Right lobe of liver (tissue), 6 donors: ENCODE data around the gene FNDC3B. TPM values are rescaled to one million over a fixed set of nuclear protein-coding genes. Genes with fewer than 3 reads are reported as not detected.
A peak's percentile ranks its signal among the peaks of the same experiment; 100 is the strongest.

ENCODE experiments used
- ATAC-seq, 4 donors: fragments of 200-7000 bp; cut with Tn5 transposase; one replicate each; pipeline ENCODE4 v1.9.1; 2020; ENCODE audit warnings: mild to moderate bottlenecking in 4 of 4, moderate library complexity in 4 of 4
- DNase-seq, 3 donors: peaks; one replicate each; pipeline ENCODE4 v3.0.0-alpha.2; 2020
- H3K27ac ChIP-seq, 3 donors: fragments of 200-600 bp; one replicate each; pipeline ENCODE4 v1.8.0; 2022
- H3K27me3 ChIP-seq, 2 donors: fragments of 200-600 bp; one replicate each; pipeline ENCODE4 v1.8.0; 2022
- H3K36me3 ChIP-seq, 4 donors: fragments of 200-600 bp; sonication (generic) in 1 of 4; one replicate each; pipeline versions ENCODE4 v1.5.1 to v1.8.0; 2017 to 2022; ENCODE audit warnings: control low read depth in 1 of 4
- H3K4me1 ChIP-seq, 4 donors: fragments of 200-600 bp; sonication (generic) in 1 of 4; one replicate each; pipeline versions ENCODE4 v1.5.1 to v1.8.0; 2017 to 2022; ENCODE audit warnings: control low read depth in 1 of 4
- H3K4me3 ChIP-seq, 3 donors: fragments of 200-600 bp; one replicate each; pipeline ENCODE4 v1.8.0; 2022
- H3K9me3 ChIP-seq, 4 donors: fragments of 200-600 bp; sonication (generic) in 1 of 4; one replicate each; pipeline versions ENCODE4 v1.5.1 to v1.8.0; 2017 to 2022; ENCODE audit warnings: control low read depth in 1 of 4
- CTCF ChIP-seq, 4 donors: fragments of 200-600 bp in 3 of 4; fragments of 450-650 bp in 1 of 4; IDR thresholded peaks; one replicate each; pipeline versions ENCODE4 v1.5.1 to v1.8.0; 2016 to 2022; ENCODE audit warnings: antibody characterized with exemption in 4 of 4, mild to moderate bottlenecking in 2 of 4
- POLR2A ChIP-seq: fragments of 450-650 bp; IDR thresholded peaks from one replicate; pipeline ENCODE4 v1.6.1; 2017; ENCODE audit warnings: antibody characterized with exemption, mild to moderate bottlenecking
- WGBS: methylation state at CpG from one replicate; pipeline ENCODE4 v1.1.6; 2018; ENCODE audit warnings: low coverage, low lambda C conversion rate; ENCODE audit not compliant: insufficient coverage; ENCODE audit errors: missing lambda C conversion rate; 5-methylcytosine and 5-hydroxymethylcytosine counted together
- intact Hi-C, 2 donors: fragments of 100-400 bp; cut with DNase I; formaldehyde crosslinking; loops; one replicate each; pipeline versions ENCODE4 v1.11.2 to v1.14.1; 2022
- total RNA-seq, 6 experiments: library from RNA; depleted of rRNA in 2 of 6; stranded (reverse); fragments of >200 nt in 2 of 6; fragmentation: NEBNext Ultra II Directional in 3 of 6; extraction: Animal tissue kit (Norgen Biotek cat#: 25700) in 3 of 6; gene quantifications; one replicate each; pipeline versions ENCODE4 v1.1.0 to v1.2.4, GENCODE V29; 2016 to 2023
- donor health status: DM: no; HTN: yes; CAD: no.
- donor health status: DM: no; HTN: no; CAD: no.
- donor health status: DM: no; HTN: no; CAD: no.
- donor health status: DM: no; HTN: yes; CAD: no.
- donor health status: DM: no; HTN: yes; CAD: no.

The FNDC3B gene
- total RNA-seq, 6 experiments from 2014 or later: 40.2 to 184 (median 63.5) TPM

DNA sequence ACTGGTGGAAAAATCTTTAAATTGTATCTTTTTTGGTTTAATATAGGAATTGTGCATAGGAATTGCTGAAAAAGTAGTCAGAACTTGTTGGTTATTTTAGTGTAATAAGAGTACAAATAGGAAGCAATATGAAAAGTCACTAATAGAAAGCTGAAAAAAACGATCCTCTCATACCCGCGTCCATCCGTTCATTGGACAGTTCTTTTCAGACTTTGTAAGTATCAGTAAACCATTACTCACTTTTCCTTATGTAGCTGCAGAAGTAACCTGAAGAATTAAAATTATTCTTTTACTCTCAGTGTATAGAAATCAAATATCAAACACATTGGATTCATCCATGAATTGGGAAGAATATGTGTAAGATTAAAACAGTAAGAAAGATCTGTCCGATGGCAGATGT, 4.4 kb downstream of the FNDC3B start:
- Histone ChIP-seq H3K27ac (peak overlapping the region in 1 of 3 donors; percentile 2), H3K9me3 (no peaks in the 10 kb centered on the region), H3K36me3 (no peaks in the 10 kb centered on the region), H3K4me1 (peaks cover 0 to 43% (median 15%) of the 10 kb centered on the region in 4 donors), H3K4me3 (no peak overlapping the region), H3K27me3 (no peaks in the 10 kb centered on the region)
- DNase-seq (no peak), ATAC-seq (no peak)
- TF ChIP-seq CTCF (IDR thresholded peaks at IDR 0.05) (no peak), POLR2A (no peak)
- 81% methylated on average over 5 of the region's 5 CpGs for WGBS
- intact Hi-C loops: no loop called here

DNA sequence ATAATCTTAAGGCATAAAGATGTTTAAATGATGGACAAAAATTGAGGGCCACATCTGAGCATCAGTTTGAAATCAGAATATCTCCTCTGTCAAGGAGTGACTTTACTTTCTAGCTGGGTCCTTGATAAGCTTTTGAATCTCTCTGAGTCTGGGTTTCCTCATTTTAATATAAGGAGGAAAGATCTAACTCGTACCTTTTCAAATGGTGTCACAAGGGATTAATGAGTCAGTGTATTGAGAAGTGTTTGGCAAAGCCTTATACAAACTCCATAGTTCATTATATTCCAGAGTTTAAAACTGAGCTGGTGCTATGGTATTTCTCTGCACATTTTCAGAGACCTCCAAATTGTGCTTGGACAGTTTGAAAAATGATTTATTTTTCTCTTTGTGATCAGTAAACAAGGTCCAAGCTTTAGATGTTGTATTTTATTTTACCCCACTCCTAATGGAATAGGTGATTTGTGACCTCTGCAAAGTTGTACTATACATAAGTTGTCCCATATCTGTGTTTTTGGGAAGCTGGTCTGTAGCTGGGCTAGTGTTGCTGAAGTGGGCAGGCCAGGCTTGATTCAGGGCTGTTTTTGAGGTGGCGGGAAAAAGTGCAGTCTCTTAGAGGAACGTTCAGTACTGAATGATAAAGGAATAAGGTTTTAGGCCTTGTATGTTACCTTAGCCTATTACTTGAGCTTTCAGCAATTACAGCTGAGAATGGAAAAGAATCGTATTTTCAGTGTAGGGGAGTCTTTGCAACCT, 5.6 kb downstream of the FNDC3B start:
- ATAC-seq (peak in 1 of 4 donors; percentile 15), DNase-seq (no peak)
- intact Hi-C loops: no loop called here
- TF ChIP-seq CTCF (IDR thresholded peaks at IDR 0.05) (no peak), POLR2A (no peak)
- 49% methylated on average over 4 of the region's 4 CpGs for WGBS
- Histone ChIP-seq H3K27me3 (no peaks in the 10 kb centered on the region), H3K4me3 (no peak overlapping the region), H3K4me1 (peaks cover 0 to 37% (median 15%) of the 10 kb centered on the region in 4 donors), H3K36me3 (peaks cover 0 to 7% (median 0%) of the 10 kb centered on the region in 4 donors), H3K27ac (peak overlapping the region in 1 of 3 donors; percentile 19), H3K9me3 (no peaks in the 10 kb centered on the region)

DNA sequence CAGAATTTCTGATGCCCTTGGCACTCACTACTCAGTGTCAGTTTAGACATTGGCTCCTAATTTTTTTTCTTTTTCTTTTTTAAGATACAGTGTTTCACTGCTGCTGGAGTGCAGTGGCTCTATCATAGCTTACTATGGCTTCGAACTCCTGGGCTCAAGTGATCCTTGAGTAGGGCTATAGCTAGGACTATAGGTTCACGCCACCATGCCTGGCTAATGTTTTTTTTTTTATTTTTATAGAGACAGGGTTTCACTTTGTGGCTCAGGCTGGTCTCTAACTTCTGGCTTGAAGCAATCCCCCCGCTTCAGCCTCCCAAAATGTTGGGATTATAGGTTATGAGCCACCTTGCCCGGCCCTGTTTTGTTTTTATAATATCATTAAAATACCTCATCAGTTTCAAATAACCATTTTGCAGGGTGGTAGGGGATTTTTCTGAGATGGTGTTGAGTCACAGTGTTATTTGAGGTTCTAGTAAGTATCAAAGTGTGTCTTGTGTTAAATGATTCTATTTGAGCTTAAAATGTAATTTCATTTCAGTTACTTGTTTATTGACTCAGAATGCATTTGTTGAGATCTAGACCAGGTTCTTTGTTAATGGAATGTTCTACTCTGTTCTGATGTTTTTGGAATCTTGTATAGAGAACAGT, 7.0 kb downstream of the FNDC3B start:
- no peak overlapping the region for H3K4me3 ChIP-seq
- 81% methylated on average over 4 of the region's 4 CpGs for WGBS
- no peaks in the 10 kb centered on the region for H3K27me3 ChIP-seq
- peak overlapping the region in 1 of 3 donors; percentile 7 for H3K27ac ChIP-seq
- no peak for DNase-seq
- H3K36me3 ChIP-seq: peaks cover 0 to 11% (median 2%) of the 10 kb centered on the region in 4 donors
- TF ChIP-seq CTCF (IDR thresholded peaks at IDR 0.05) (no peak), POLR2A (no peak)
- H3K9me3 ChIP-seq: no peaks in the 10 kb centered on the region
- ATAC-seq: no peak
- peaks cover 0 to 37% (median 15%) of the 10 kb centered on the region in 4 donors for H3K4me1 ChIP-seq
- intact Hi-C loops: no loop called here

- Histone ChIP-seq H3K27ac (no peak overlapping the region), H3K4me3 (no peak overlapping the region), H3K27me3 (no peaks in the 10 kb centered on the region), H3K9me3 (no peaks in the 10 kb centered on the region), H3K4me1 (peaks cover 0 to 30% (median 13%) of the 10 kb centered on the region in 4 donors), H3K36me3 (peaks cover 0 to 11% (median 2%) of the 10 kb centered on the region in 4 donors)
- TF ChIP-seq CTCF (IDR thresholded peaks at IDR 0.05): no peak
- TF ChIP-seq POLR2A: no peak
- DNase-seq (no peak), ATAC-seq (no peak)
- intact Hi-C loops: no loop called here
Observed at GRCh38 chr3:172047567-172048115, 8.3 kb downstream of the FNDC3B start.
